ENCODE results near the gene KIF13A.

KIF13A gene

GRCh38 chr6:17987697-17988421 lies 424 bp upstream of the KIF13A start:
- H3K4me3 ChIP-seq (ENCODE audit: control insufficient read depth, low read depth, low read length), result peak overlapping the region; percentile 54
- no peak for DNase-seq (ENCODE audit: low read depth)
- no peak for TF ChIP-seq CTCF (IDR thresholded peaks at IDR 0.05; ENCODE audit: control insufficient read depth, insufficient read depth, low read depth, low read length, missing control alignments)

- no peak for TF ChIP-seq CTCF (IDR thresholded peaks at IDR 0.05; ENCODE audit: control insufficient read depth, insufficient read depth, low read depth, low read length, missing control alignments)
- no peak for DNase-seq (ENCODE audit: low read depth)
- peak overlapping the region; percentile 85 for H3K4me3 ChIP-seq (ENCODE audit: control insufficient read depth, low read depth, low read length)
Observed at GRCh38 chr6:17986656-17987446, 584 bp downstream of the KIF13A start.

- no peak for TF ChIP-seq CTCF (IDR thresholded peaks at IDR 0.05; ENCODE audit: control insufficient read depth, insufficient read depth, low read depth, low read length, missing control alignments)
- no peak for DNase-seq (ENCODE audit: low read depth)
- peak overlapping the region; percentile 85 for H3K4me3 ChIP-seq (ENCODE audit: control insufficient read depth, low read depth, low read length)
Observed at GRCh38 chr6:17985934-17986655, 1.3 kb downstream of the KIF13A start.

GRCh38 chr6:17984812-17985670 lies 2.4 kb downstream of the KIF13A start:
- peak overlapping the region; percentile 85 for H3K4me3 ChIP-seq (ENCODE audit: control insufficient read depth, low read depth, low read length)
- DNase-seq (ENCODE audit: low read depth), result no peak
- no peak for TF ChIP-seq CTCF (IDR thresholded peaks at IDR 0.05; ENCODE audit: control insufficient read depth, insufficient read depth, low read depth, low read length, missing control alignments)

- no peak overlapping the region; the same call in 1 of the 2 replicates for H3K4me3 ChIP-seq (ENCODE audit: control insufficient read depth, low read depth, low read length)
- DNase-seq (ENCODE audit: low read depth), result no peak
- TF ChIP-seq CTCF (IDR thresholded peaks at IDR 0.05; ENCODE audit: control insufficient read depth, insufficient read depth, low read depth, low read length, missing control alignments), result no peak
Observed at GRCh38 chr6:17984399-17984798, 3.0 kb downstream of the KIF13A start.

- no peak for TF ChIP-seq CTCF (IDR thresholded peaks at IDR 0.05; ENCODE audit: control insufficient read depth, insufficient read depth, low read depth, low read length, missing control alignments)
Observed at GRCh38 chr6:17983730-17984129, 3.7 kb downstream of the KIF13A start.

More at GRCh38 chr6:17983730-17984129, 3.7 kb downstream of the KIF13A start:
- no peak overlapping the region for H3K4me3 ChIP-seq (ENCODE audit: control insufficient read depth, low read depth, low read length)
- DNase-seq (ENCODE audit: low read depth), result no peak

Data from AG09309 (cell line).